ENCODE data around the gene PRKAA2. TPM values are rescaled to one million over a fixed set of nuclear protein-coding genes. Genes with fewer than 3 reads are reported as not detected.

The PRKAA2 gene
- total and polyA plus RNA-seq, 2 of the 13 experiments (the other 11 are each of a cell fraction or from before 2014, with no cell fraction given) = 6.0 to 7.5 TPM

DNA sequence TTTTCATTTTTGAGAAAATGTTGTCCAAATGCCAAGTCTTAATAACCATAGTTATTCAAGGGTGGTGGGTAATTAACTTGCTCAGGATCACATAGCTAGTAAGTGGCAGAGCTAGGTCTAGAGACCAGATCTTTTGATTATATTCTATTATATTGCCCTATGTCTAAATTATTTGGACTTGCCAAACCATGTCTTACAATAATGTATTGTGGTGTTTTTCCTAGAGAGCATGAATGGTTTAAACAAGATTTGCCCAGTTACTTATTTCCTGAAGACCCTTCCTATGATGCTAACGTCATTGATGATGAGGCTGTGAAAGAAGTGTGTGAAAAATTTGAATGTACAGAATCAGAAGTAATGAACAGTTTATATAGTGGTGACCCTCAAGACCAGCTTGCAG, 58.6 kb downstream of the PRKAA2 start:
- DNase-seq (ENCODE audit: low spot score) (no peak), ATAC-seq (no peak), FAIRE-seq (no peak)
- Histone ChIP-seq H3K4me1 (ENCODE audit: insufficient read depth, low read length) (no peaks in the 10 kb centered on the region), H3K27ac (ENCODE audit: extremely low read length, insufficient read depth, low read length) (no peak overlapping the region), H3K9ac (ENCODE audit: insufficient read depth, low read depth, low read length) (no peak overlapping the region), H2AFZ (ENCODE audit: low read length) (no peak overlapping the region), H3K27me3 (ENCODE audit: control insufficient read depth in 1 of 2, insufficient read depth in 2 of 2, low read length in 2 of 2) (no peaks in the 10 kb centered on the region), H4K20me1 (ENCODE audit: insufficient read depth, low read length) (no peaks in the 10 kb centered on the region), H3K36me3 (replicated peaks in 1 of 2; ENCODE audit: control insufficient read depth in 1 of 2, insufficient read depth in 2 of 2, low read length in 2 of 2) (peaks cover 9 to 46% of the 10 kb centered on the region in 2 experiments), H3K4me3 (replicated peaks in 1 of 3; ENCODE audit: insufficient read depth in 1 of 3, low read depth in 2 of 3, low read length in 3 of 3) (no peak overlapping the region), H3K9me3 (ENCODE audit: low read length) (no peaks in the 10 kb centered on the region), H3K4me2 (ENCODE audit: low read depth, low read length) (no peak overlapping the region), H3K79me2 (ENCODE audit: insufficient read depth, low read length) (no peaks in the 10 kb centered on the region)
- ChIA-PET CTCF (ENCODE audit: low intra/inter-chr PET ratio, low total read pairs) (no interaction called here), POLR2A (no interaction called here)
- intact Hi-C loops (cut with micrococcal nuclease; ENCODE audit: unreplicated experiment) (no loop called here), in situ Hi-C loops (cut with HindIII; ENCODE audit: extremely low pct_ligation_motif_present, low pct_unique_long_range_greater_than_20kb) (loop anchor here (10.0 kb wide), 1 partner anchor 1419 kb away; no protein-coding TSS in a partner anchor)
- TF ChIP-seq CBFB (CRISPR knock-in tag; IDR thresholded peaks at IDR 0.05) (no peak), POLR2AphosphoS5 (IDR thresholded peaks at IDR 0.05; ENCODE audit: low read depth, low read length) (no peak), NR2F6 (IDR thresholded peaks at IDR 0.05) (no peak), NR2F6 (CRISPR knock-in tag; IDR thresholded peaks at IDR 0.05) (no peak), ZNF350 (CRISPR knock-in tag; IDR thresholded peaks at IDR 0.05; ENCODE audit: borderline replicate concordance, low read depth) (no peak), ZNF776 (CRISPR knock-in tag; IDR thresholded peaks at IDR 0.05) (no peak), MYNN (CRISPR knock-in tag; IDR thresholded peaks at IDR 0.05; ENCODE audit: low read depth) (no peak), ZNF556 (CRISPR knock-in tag; IDR thresholded peaks at IDR 0.05; ENCODE audit: borderline replicate concordance) (no peak)
- TF ChIP-seq, protein P1, sequence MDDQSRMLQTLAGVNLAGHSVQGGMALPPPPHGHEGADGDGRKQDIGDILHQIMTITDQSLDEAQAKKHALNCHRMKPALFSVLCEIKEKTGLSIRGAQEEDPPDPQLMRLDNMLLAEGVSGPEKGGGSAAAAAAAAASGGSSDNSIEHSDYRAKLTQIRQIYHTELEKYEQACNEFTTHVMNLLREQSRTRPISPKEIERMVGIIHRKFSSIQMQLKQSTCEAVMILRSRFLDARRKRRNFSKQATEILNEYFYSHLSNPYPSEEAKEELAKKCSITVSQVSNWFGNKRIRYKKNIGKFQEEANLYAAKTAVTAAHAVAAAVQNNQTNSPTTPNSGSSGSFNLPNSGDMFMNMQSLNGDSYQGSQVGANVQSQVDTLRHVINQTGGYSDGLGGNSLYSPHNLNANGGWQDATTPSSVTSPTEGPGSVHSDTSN (CRISPR knock-in tag; IDR thresholded peaks at IDR 0.05; ENCODE audit: borderline replicate concordance) = no peak
- TF ChIP-seq, protein P2, sequence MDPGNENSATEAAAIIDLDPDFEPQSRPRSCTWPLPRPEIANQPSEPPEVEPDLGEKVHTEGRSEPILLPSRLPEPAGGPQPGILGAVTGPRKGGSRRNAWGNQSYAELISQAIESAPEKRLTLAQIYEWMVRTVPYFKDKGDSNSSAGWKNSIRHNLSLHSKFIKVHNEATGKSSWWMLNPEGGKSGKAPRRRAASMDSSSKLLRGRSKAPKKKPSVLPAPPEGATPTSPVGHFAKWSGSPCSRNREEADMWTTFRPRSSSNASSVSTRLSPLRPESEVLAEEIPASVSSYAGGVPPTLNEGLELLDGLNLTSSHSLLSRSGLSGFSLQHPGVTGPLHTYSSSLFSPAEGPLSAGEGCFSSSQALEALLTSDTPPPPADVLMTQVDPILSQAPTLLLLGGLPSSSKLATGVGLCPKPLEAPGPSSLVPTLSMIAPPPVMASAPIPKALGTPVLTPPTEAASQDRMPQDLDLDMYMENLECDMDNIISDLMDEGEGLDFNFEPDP (CRISPR knock-in tag; conservative IDR thresholded peaks at IDR 0.05) = no peak
- WGBS (ENCODE audit: low lambda C conversion rate) = 100% methylated on average over 1 of the region's 1 CpG
- BruUV-seq (replicated peaks) = no TSS peak

Data from HepG2 (cell line).